ENCODE measurements around the gene SLC41A3. TPM values are rescaled to one million over a fixed set of nuclear protein-coding genes. Genes with fewer than 3 reads are reported as not detected.
"Not testable (repeated sequence)": the region's sequence is repeated elsewhere in the genome, so short reads cannot be mapped to it uniquely, and the experiment has no call there.

Gene SLC41A3
- polyA plus RNA-seq, 3 donors: 2.8 to 18.2 (median 13.6) TPM

- H3K4me1 Mint-ChIP-seq: no peaks in the 10 kb centered on the region
Observed at GRCh38 chr3:126098391-126098858, 14.5 kb upstream of the SLC41A3 start.

GRCh38 chr3:126097801-126098200 is 13.9 kb upstream of the SLC41A3 start:
- H3K9me3 ChIP-seq (replicated peaks in 1 of 2; ENCODE audit: control insufficient read depth in 1 of 2, insufficient read depth in 1 of 2, low read length in 2 of 2): peaks cover 20 to 33% of the 10 kb centered on the region in 2 donors
- Mint-ChIP-seq H3K36me3 (no peaks in the 10 kb centered on the region), H3K4me1 (no peaks in the 10 kb centered on the region), H3K9me3 (peaks cover 21 to 39% (median 33%) of the 10 kb centered on the region in 7 donors), H3K27ac (no peak overlapping the region), H3K27me3 (ENCODE audit: low read depth in 3 of 3) (peaks cover 0 to 5% (median 4%) of the 10 kb centered on the region in 3 donors), H3K4me3 (no peak overlapping the region)
- intact Hi-C loops (cut with micrococcal nuclease): no loop called here
- H2AFZ ChIP-seq (ENCODE audit: insufficient read depth, low read depth, low read length, poor library complexity, severe bottlenecking): no peak overlapping the region
- H3K4me2 ChIP-seq (replicated peaks; ENCODE audit: extremely low read depth, low read length, poor library complexity, severe bottlenecking): no peak overlapping the region
- no peak for DNase-seq
- no peak overlapping the region for H3K9ac ChIP-seq (ENCODE audit: insufficient read depth, low read length, poor library complexity, severe bottlenecking)
- no peaks in the 10 kb centered on the region for H3K36me3 ChIP-seq (replicated peaks in 1 of 2; ENCODE audit: control insufficient read depth in 1 of 2, insufficient read depth in 2 of 2, low read length in 2 of 2)
- no peaks in the 10 kb centered on the region for H3K27me3 ChIP-seq (ENCODE audit: control insufficient read depth in 2 of 2, insufficient read depth in 2 of 2, low read length in 2 of 2)
- H3K27ac ChIP-seq (ENCODE audit: low read depth in 1 of 2, low read length in 2 of 2): no peak overlapping the region
- no peaks in the 10 kb centered on the region for H4K20me1 ChIP-seq (ENCODE audit: insufficient read depth, low read length)
- no peak overlapping the region for H3K4me3 ChIP-seq (replicated peaks in 1 of 3; ENCODE audit: low read depth in 2 of 3, low read length in 3 of 3)
- TF ChIP-seq CTCF (IDR thresholded peaks at IDR 0.05): no peak
- H3K79me2 ChIP-seq (ENCODE audit: insufficient read depth, low read length): no peaks in the 10 kb centered on the region
- no peaks in the 10 kb centered on the region for H3K4me1 ChIP-seq (ENCODE audit: control insufficient read depth in 1 of 2, insufficient read depth in 2 of 2, low read length in 2 of 2)

More at GRCh38 chr3:126098391-126098858, 14.5 kb upstream of the SLC41A3 start:
- intact Hi-C loops (cut with micrococcal nuclease): no loop called here
- no peak overlapping the region for H3K4me2 ChIP-seq (replicated peaks; ENCODE audit: extremely low read depth, low read length, poor library complexity, severe bottlenecking)
- DNase-seq: no peak
- H3K9ac ChIP-seq (ENCODE audit: insufficient read depth, low read length, poor library complexity, severe bottlenecking): no peak overlapping the region
- H3K4me1 ChIP-seq (ENCODE audit: control insufficient read depth in 1 of 2, insufficient read depth in 2 of 2, low read length in 2 of 2): no peaks in the 10 kb centered on the region
- H3K4me3 ChIP-seq (replicated peaks in 1 of 3; ENCODE audit: low read depth in 2 of 3, low read length in 3 of 3): no peak overlapping the region
- no peak overlapping the region for H2AFZ ChIP-seq (ENCODE audit: insufficient read depth, low read depth, low read length, poor library complexity, severe bottlenecking)
- H3K27me3 ChIP-seq (ENCODE audit: control insufficient read depth in 2 of 2, insufficient read depth in 2 of 2, low read length in 2 of 2): no peaks in the 10 kb centered on the region
- no peaks in the 10 kb centered on the region for H4K20me1 ChIP-seq (ENCODE audit: insufficient read depth, low read length)
- no peak for TF ChIP-seq CTCF (IDR thresholded peaks at IDR 0.05)
- no peak overlapping the region for H3K27ac ChIP-seq (ENCODE audit: low read depth in 1 of 2, low read length in 2 of 2)
- peaks cover 0 to 6% (median 4%) of the 10 kb centered on the region in 3 donors for H3K27me3 Mint-ChIP-seq (ENCODE audit: low read depth in 3 of 3)
- no peaks in the 10 kb centered on the region for H3K36me3 ChIP-seq (replicated peaks in 1 of 2; ENCODE audit: control insufficient read depth in 1 of 2, insufficient read depth in 2 of 2, low read length in 2 of 2)
- no peak overlapping the region for H3K4me3 Mint-ChIP-seq
- no peaks in the 10 kb centered on the region for H3K36me3 Mint-ChIP-seq
- 90% methylated on average over 2 of the region's 2 CpGs for WGBS (ENCODE audit: insufficient coverage)
- H3K9me3 ChIP-seq (replicated peaks in 1 of 2; ENCODE audit: control insufficient read depth in 1 of 2, insufficient read depth in 1 of 2, low read length in 2 of 2): peaks cover 20 to 32% of the 10 kb centered on the region in 2 donors
- peaks cover 21 to 39% (median 33%) of the 10 kb centered on the region in 7 donors for H3K9me3 Mint-ChIP-seq
- no peak overlapping the region for H3K27ac Mint-ChIP-seq
- H3K79me2 ChIP-seq (ENCODE audit: insufficient read depth, low read length): no peaks in the 10 kb centered on the region

GRCh38 chr3:126096274-126096673 is 12.3 kb upstream of the SLC41A3 start:
- H3K4me3 ChIP-seq (replicated peaks in 1 of 3; ENCODE audit: low read depth in 2 of 3, low read length in 3 of 3); DNase-seq; intact Hi-C loops (cut with micrococcal nuclease); H3K79me2 ChIP-seq (ENCODE audit: insufficient read depth, low read length); H3K27me3 Mint-ChIP-seq (ENCODE audit: low read depth in 3 of 3); H3K4me1 Mint-ChIP-seq; H3K4me2 ChIP-seq (replicated peaks; ENCODE audit: extremely low read depth, low read length, poor library complexity, severe bottlenecking); H3K36me3 Mint-ChIP-seq; H3K36me3 ChIP-seq (replicated peaks in 1 of 2; ENCODE audit: control insufficient read depth in 1 of 2, insufficient read depth in 2 of 2, low read length in 2 of 2); H3K27ac Mint-ChIP-seq; H4K20me1 ChIP-seq (ENCODE audit: insufficient read depth, low read length); H3K27me3 ChIP-seq (ENCODE audit: control insufficient read depth in 2 of 2, insufficient read depth in 2 of 2, low read length in 2 of 2); H3K27ac ChIP-seq (ENCODE audit: low read depth in 1 of 2, low read length in 2 of 2); H3K9ac ChIP-seq (ENCODE audit: insufficient read depth, low read length, poor library complexity, severe bottlenecking); H3K4me3 Mint-ChIP-seq; H3K4me1 ChIP-seq (ENCODE audit: control insufficient read depth in 1 of 2, insufficient read depth in 2 of 2, low read length in 2 of 2); H2AFZ ChIP-seq (ENCODE audit: insufficient read depth, low read depth, low read length, poor library complexity, severe bottlenecking): not testable (repeated sequence)
- H3K9me3 Mint-ChIP-seq: peaks cover 24 to 49% (median 44%) of the 10 kb centered on the region in 7 donors
- peaks cover 20 to 45% of the 10 kb centered on the region in 2 donors for H3K9me3 ChIP-seq (replicated peaks in 1 of 2; ENCODE audit: control insufficient read depth in 1 of 2, insufficient read depth in 1 of 2, low read length in 2 of 2)
- 86% methylated on average over 1 of the region's 6 CpGs for WGBS (ENCODE audit: insufficient coverage)
